Panc1 (cell line): ENCODE data around the gene ESRRG. TPM values are rescaled to one million over a fixed set of nuclear protein-coding genes. Genes with fewer than 3 reads are reported as not detected.

ENCODE experiments used
- ATAC-seq: fragments of 200-7000 bp; cut with Tn5 transposase; 2 replicates; pipeline ENCODE4 v1.9.1; 2020; ENCODE audit warnings: mild to moderate bottlenecking, moderate library complexity
- BruUV-seq: library from RNA; stranded (reverse); fragments of 400-500 nt; replicated peaks from 2 replicates; lab custom pipeline; 2021; lab: Mats Ljungman, UMichigan
- CTCF ChIA-PET: fragments of 300-600 bp; sonication (Branson Sonifier 250); formaldehyde crosslinking; loops from one replicate; lab custom pipeline; 2022; ENCODE audit warnings: antibody characterized with exemption; lab: Charles Lee
- POLR2A ChIA-PET: fragments of 300-600 bp; sonication (Branson Sonifier 250); formaldehyde crosslinking; loops from one replicate; lab custom pipeline; 2022; ENCODE audit warnings: antibody characterized with exemption; lab: Charles Lee
- DNase-seq: peaks from one replicate; pipeline ENCODE4 v3.0.0-alpha.2; 2010; ENCODE audit warnings: low read depth, low spot score
- H3K27ac ChIP-seq: 2 replicates; pipeline ENCODE4 v1.5.1; 2011; ENCODE audit warnings: mild to moderate bottlenecking, low read length, inconsistent platforms
- H3K27me3 ChIP-seq: fragments of 200-500 bp; sonication (Bioruptor generic); 2 replicates; pipeline ENCODE4 v1.6.0; 2014; ENCODE audit warnings: low read length, inconsistent platforms; ENCODE audit not compliant: control insufficient read depth, insufficient read depth
- H3K36me3 ChIP-seq: fragments of 200-500 bp; sonication (Bioruptor generic); 2 replicates; pipeline ENCODE4 v1.5.1; 2014; ENCODE audit warnings: inconsistent platforms, mild to moderate bottlenecking, low read length, moderate library complexity; ENCODE audit not compliant: control insufficient read depth, insufficient read depth
- H3K4me1 ChIP-seq: 2 replicates; pipeline ENCODE4 v1.5.1; 2011; ENCODE audit warnings: inconsistent platforms, mild to moderate bottlenecking, low read length, moderate library complexity; ENCODE audit not compliant: control insufficient read depth, insufficient read depth
- H3K4me3 ChIP-seq, 2 experiments: 2 replicates each; pipeline ENCODE4 v1.5.1; 2011 to 2012; ENCODE audit warnings: low read depth in 2 of 2, low read length in 2 of 2, mild to moderate bottlenecking in 2 of 2, inconsistent platforms in 1 of 2, moderate library complexity in 1 of 2
- H3K9me3 ChIP-seq: fragments of 200-500 bp; sonication (Bioruptor generic); 2 replicates; pipeline ENCODE4 v1.5.1; 2014; ENCODE audit warnings: low read depth, mild to moderate bottlenecking, inconsistent platforms, low read length, moderate library complexity; ENCODE audit not compliant: control insufficient read depth, insufficient read depth
- POLR2AphosphoS5 ChIP-seq: IDR thresholded peaks from 2 replicates; pipeline ENCODE4 v1.6.1; 2012; ENCODE audit warnings: mild to moderate bottlenecking, low read depth, low read length, moderate library complexity
- SIN3A ChIP-seq: IDR thresholded peaks from 2 replicates; pipeline ENCODE4 v1.6.1; 2012; ENCODE audit warnings: low read depth, mild to moderate bottlenecking, low read length, moderate library complexity, borderline replicate concordance; ENCODE audit not compliant: insufficient read depth
- TCF7L2 ChIP-seq: IDR thresholded peaks from 2 replicates; pipeline ENCODE4 v1.6.1; 2011; ENCODE audit warnings: mild to moderate bottlenecking, low read depth, low read length, inconsistent platforms
- in situ Hi-C: cut with HindIII; loops from 2 replicates; pipeline ENCODE4 v1.10.0; 2016; ENCODE audit warnings: low sequenced_read_pairs, low pct_unique_long_range_greater_than_20kb
- intact Hi-C: fragments of 100-400 bp; cut with micrococcal nuclease; formaldehyde crosslinking; loops from one replicate; pipeline ENCODE4 v1.10.0; 2022; ENCODE audit not compliant: unreplicated experiment
- total RNA-seq: library from RNA; stranded (reverse); gene quantifications from one replicate; pipeline ENCODE4 v1.2.1, GENCODE V29; 2021; ENCODE audit not compliant: unreplicated experiment
- TF ChIP-seq, protein P1 (sequence below), 2 experiments: IDR thresholded peaks; 2 replicates each; pipeline ENCODE4 v1.6.1; 2011 to 2012; ENCODE audit warnings: low read depth in 2 of 2, control low read depth in 1 of 2, low read length in 1 of 2, mild to moderate bottlenecking in 1 of 2, moderate library complexity in 1 of 2; ENCODE audit not compliant: insufficient read depth in 1 of 2
- TF ChIP-seq, protein P2 (sequence below): fragments of 450-650 bp; IDR thresholded peaks from 2 replicates; pipeline ENCODE4 v1.5.1; 2017; ENCODE audit warnings: mild to moderate bottlenecking

Gene ESRRG
- total RNA-seq, 1 experiment from 2014 or later: not detected

DNA sequence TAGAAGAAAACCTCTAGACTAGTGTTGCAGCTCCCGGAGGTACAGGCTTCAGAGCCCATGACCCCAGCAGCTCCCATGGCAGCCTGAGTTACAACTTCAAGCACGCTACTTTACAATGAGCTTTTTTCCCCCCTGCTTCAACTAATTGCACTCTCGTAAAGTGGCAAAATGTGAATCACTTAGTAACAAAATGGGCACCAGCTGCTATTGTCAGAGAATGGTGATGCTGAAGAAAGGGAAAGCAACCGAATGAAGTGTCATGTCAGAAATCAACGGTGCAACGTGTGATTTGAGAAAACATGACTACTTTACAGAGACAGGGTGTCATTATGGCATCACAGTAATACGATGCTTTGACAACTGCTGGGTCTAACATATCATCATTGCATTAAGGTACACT is 40.5 kb downstream of the ESRRG start:
- no TSS peak for BruUV-seq
- no peak for TF ChIP-seq TCF7L2
- TF ChIP-seq SIN3A: no peak
- TF ChIP-seq POLR2AphosphoS5: no peak
- TF ChIP-seq, protein P1, sequence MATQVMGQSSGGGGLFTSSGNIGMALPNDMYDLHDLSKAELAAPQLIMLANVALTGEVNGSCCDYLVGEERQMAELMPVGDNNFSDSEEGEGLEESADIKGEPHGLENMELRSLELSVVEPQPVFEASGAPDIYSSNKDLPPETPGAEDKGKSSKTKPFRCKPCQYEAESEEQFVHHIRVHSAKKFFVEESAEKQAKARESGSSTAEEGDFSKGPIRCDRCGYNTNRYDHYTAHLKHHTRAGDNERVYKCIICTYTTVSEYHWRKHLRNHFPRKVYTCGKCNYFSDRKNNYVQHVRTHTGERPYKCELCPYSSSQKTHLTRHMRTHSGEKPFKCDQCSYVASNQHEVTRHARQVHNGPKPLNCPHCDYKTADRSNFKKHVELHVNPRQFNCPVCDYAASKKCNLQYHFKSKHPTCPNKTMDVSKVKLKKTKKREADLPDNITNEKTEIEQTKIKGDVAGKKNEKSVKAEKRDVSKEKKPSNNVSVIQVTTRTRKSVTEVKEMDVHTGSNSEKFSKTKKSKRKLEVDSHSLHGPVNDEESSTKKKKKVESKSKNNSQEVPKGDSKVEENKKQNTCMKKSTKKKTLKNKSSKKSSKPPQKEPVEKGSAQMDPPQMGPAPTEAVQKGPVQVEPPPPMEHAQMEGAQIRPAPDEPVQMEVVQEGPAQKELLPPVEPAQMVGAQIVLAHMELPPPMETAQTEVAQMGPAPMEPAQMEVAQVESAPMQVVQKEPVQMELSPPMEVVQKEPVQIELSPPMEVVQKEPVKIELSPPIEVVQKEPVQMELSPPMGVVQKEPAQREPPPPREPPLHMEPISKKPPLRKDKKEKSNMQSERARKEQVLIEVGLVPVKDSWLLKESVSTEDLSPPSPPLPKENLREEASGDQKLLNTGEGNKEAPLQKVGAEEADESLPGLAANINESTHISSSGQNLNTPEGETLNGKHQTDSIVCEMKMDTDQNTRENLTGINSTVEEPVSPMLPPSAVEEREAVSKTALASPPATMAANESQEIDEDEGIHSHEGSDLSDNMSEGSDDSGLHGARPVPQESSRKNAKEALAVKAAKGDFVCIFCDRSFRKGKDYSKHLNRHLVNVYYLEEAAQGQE (IDR thresholded peaks at IDR 0.05; ENCODE audit: insufficient read depth in 1 of 2, low read depth in 2 of 2, low read length in 1 of 2): no peak
- TF ChIP-seq, protein P2, sequence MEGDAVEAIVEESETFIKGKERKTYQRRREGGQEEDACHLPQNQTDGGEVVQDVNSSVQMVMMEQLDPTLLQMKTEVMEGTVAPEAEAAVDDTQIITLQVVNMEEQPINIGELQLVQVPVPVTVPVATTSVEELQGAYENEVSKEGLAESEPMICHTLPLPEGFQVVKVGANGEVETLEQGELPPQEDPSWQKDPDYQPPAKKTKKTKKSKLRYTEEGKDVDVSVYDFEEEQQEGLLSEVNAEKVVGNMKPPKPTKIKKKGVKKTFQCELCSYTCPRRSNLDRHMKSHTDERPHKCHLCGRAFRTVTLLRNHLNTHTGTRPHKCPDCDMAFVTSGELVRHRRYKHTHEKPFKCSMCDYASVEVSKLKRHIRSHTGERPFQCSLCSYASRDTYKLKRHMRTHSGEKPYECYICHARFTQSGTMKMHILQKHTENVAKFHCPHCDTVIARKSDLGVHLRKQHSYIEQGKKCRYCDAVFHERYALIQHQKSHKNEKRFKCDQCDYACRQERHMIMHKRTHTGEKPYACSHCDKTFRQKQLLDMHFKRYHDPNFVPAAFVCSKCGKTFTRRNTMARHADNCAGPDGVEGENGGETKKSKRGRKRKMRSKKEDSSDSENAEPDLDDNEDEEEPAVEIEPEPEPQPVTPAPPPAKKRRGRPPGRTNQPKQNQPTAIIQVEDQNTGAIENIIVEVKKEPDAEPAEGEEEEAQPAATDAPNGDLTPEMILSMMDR: no peak
- no peaks in the 10 kb centered on the region for H3K9me3 ChIP-seq

DNA sequence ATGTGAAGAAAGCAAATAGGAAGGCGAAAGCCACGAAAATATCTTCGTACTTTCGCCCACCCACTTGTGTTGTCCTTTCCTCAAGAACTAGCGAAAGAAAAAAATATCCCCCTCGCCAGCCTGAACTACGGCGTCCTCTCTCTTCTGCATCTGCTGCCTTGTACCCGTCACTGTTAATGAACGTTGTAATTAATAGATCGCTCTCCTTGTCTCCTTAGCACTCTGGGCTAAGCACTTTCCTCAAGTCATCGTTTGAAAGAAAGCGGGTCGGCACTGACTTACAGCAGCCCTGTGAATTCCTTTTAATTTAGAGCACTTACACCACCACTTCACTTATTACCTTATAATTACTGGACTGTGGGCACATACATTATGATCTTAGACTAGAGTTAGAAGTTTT is 44.1 kb downstream of the ESRRG start:
- intact Hi-C loops (no loop called here), in situ Hi-C loops (no loop called here)
- TF ChIP-seq TCF7L2 (no peak), SIN3A (no peak), POLR2AphosphoS5 (no peak)
- TF ChIP-seq, protein P2: no peak
- TF ChIP-seq, protein P1 (IDR thresholded peaks at IDR 0.05; ENCODE audit: insufficient read depth in 1 of 2, low read depth in 2 of 2, low read length in 1 of 2): no peak
- Histone ChIP-seq H3K36me3 (no peaks in the 10 kb centered on the region), H3K27me3 (no peaks in the 10 kb centered on the region), H3K4me1 (no peaks in the 10 kb centered on the region), H3K9me3 (no peaks in the 10 kb centered on the region), H3K4me3 (no peak overlapping the region), H3K27ac (no peak overlapping the region)
- ATAC-seq (no peak), DNase-seq (no peak)
- POLR2A ChIA-PET: no interaction called here
- CTCF ChIA-PET: no interaction called here
- no TSS peak for BruUV-seq

More for the DNA sequence above, 40.5 kb downstream of the ESRRG start:
- H3K27me3 ChIP-seq: 0 out of 2 replicates have a peak, but pooled peaks cover under 1% of the 10 kb centered on the region
- H3K4me1 ChIP-seq: no peaks in the 10 kb centered on the region
- in situ Hi-C loops (no loop called here), intact Hi-C loops (no loop called here)
- no peak overlapping the region for H3K27ac ChIP-seq
- no peaks in the 10 kb centered on the region for H3K36me3 ChIP-seq
- DNase-seq (no peak), ATAC-seq (no peak)
- ChIA-PET CTCF (no interaction called here), POLR2A (no interaction called here)
- H3K4me3 ChIP-seq: no peak overlapping the region
